GM12878 (cell line): ENCODE measurements around the gene SEMA4A. TPM values are rescaled to one million over a fixed set of nuclear protein-coding genes. Genes with fewer than 3 reads are reported as not detected.

Experiments
- ATAC-seq: fragments of 200-7000 bp; cut with Tn5 transposase; 3 replicates; pipeline ENCODE4 v1.9.1; 2020; ENCODE audit warnings: mild to moderate bottlenecking, moderate library complexity
- BruUV-seq: library from RNA; stranded (reverse); fragments of 400-500 nt; replicated peaks from 2 replicates; lab custom pipeline; 2021; lab: Mats Ljungman, UMichigan
- CTCF ChIA-PET: fragments of 300-600 bp; sonication (Branson Sonifier 250); formaldehyde crosslinking; extraction: SDS; loops from one replicate; lab custom pipeline; 2021; ENCODE audit warnings: inconsistent platforms; lab: Yijun Ruan, JAX
- POLR2A ChIA-PET: fragments of 350-600 bp; formaldehyde crosslinking; extraction: SDS; loops from one replicate; lab custom pipeline; 2021; ENCODE audit warnings: inconsistent platforms; lab: Charles Lee
- RAD21 ChIA-PET: fragments of 300-600 bp; sonication (Branson Sonifier 250); formaldehyde crosslinking; loops from one replicate; lab custom pipeline; 2023; ENCODE audit warnings: antibody characterized with exemption; ENCODE audit not compliant: unreplicated experiment; lab: Charles Lee
- SMC1A ChIA-PET: fragments of 300-600 bp; sonication (Branson Sonifier 250); formaldehyde crosslinking; loops from one replicate; lab custom pipeline; 2023; ENCODE audit not compliant: unreplicated experiment, uncharacterized antibody; lab: Charles Lee
- DNase-seq: peaks from one replicate; pipeline ENCODE4 v3.0.0-alpha.2; 2011; ENCODE audit warnings: low read depth, low spot score
- FAIRE-seq: peaks from 3 replicates; lab custom pipeline; 2011; peaks lifted over from hg19 to GRCh38; lab: Jason Lieb, UNC
- H2AFZ ChIP-seq: 2 replicates; pipeline ENCODE4 v1.6.0; 2011; ENCODE audit warnings: low read depth, low read length, control low read depth; ENCODE audit not compliant: control insufficient read depth
- H3K27ac ChIP-seq: 2 replicates; pipeline ENCODE4 v1.5.1; 2011; ENCODE audit warnings: control low read depth; ENCODE audit not compliant: control insufficient read depth, insufficient read depth
- H3K27me3 ChIP-seq, 2 experiments: replicated peaks in 1 of 2; 2 replicates each; pipeline versions ENCODE4 v1.6.0 to v1.6.1; 2011; ENCODE audit warnings: low read length in 1 of 2; ENCODE audit not compliant: control insufficient read depth in 2 of 2, insufficient read depth in 2 of 2
- H3K36me3 ChIP-seq, 2 experiments: 2 replicates each; pipeline ENCODE4 v1.5.1; 2011; ENCODE audit warnings: low read length in 1 of 2; ENCODE audit not compliant: control insufficient read depth in 2 of 2, insufficient read depth in 2 of 2
- H3K4me1 ChIP-seq: 2 replicates; pipeline ENCODE4 v1.6.1; 2011; ENCODE audit warnings: mild to moderate bottlenecking, low read length, moderate library complexity, mixed read lengths; ENCODE audit not compliant: control insufficient read depth, insufficient read depth
- H3K4me2 ChIP-seq: 2 replicates; pipeline ENCODE4 v1.6.0; 2011; ENCODE audit warnings: control low read depth; ENCODE audit not compliant: control insufficient read depth, insufficient read depth
- H3K4me3 ChIP-seq: fragments of 200-600 bp; sonication (generic); 2 replicates; pipeline ENCODE4 v1.5.1; 2016
- H3K79me2 ChIP-seq: 2 replicates; pipeline ENCODE4 v1.6.0; 2011; ENCODE audit warnings: low read length; ENCODE audit not compliant: control insufficient read depth, insufficient read depth
- H3K9ac ChIP-seq: 2 replicates; pipeline ENCODE4 v1.8.0; 2011; ENCODE audit warnings: low read length, control low read depth, mixed read lengths; ENCODE audit not compliant: control insufficient read depth, insufficient read depth
- H3K9me3 ChIP-seq: replicated peaks from 3 replicates; pipeline ENCODE4 v1.5.1; 2011; ENCODE audit warnings: mild to moderate bottlenecking, low read length; ENCODE audit not compliant: control insufficient read depth, insufficient read depth
- H4K20me1 ChIP-seq: 2 replicates; pipeline ENCODE4 v1.6.0; 2011; ENCODE audit not compliant: control insufficient read depth, insufficient read depth
- ELK1 ChIP-seq: IDR thresholded peaks from 2 replicates; pipeline ENCODE4 v1.6.1; 2012; ENCODE audit warnings: low read depth, low read length, improper control_type of control experiment
- ETV6 ChIP-seq, 2 experiments: fragments of 450-650 bp in 1 of 2; IDR thresholded peaks in 1 of 2; conservative IDR thresholded peaks in 1 of 2; 2 replicates each; pipeline ENCODE4 v1.6.1; 2014; ENCODE audit warnings: antibody characterized with exemption in 1 of 2, borderline replicate concordance in 1 of 2, low read depth in 1 of 2, mild to moderate bottlenecking in 1 of 2, moderate library complexity in 1 of 2
- GABPA ChIP-seq: IDR thresholded peaks from 2 replicates; pipeline ENCODE4 v1.6.1; 2014; ENCODE audit warnings: antibody characterized with exemption, low read depth, mild to moderate bottlenecking, inconsistent platforms
- NFYA ChIP-seq: IDR thresholded peaks from 2 replicates; pipeline ENCODE4 v1.6.1; 2011; ENCODE audit warnings: low read depth, mild to moderate bottlenecking, low read length, improper control_type of control experiment, borderline replicate concordance
- ZSCAN29 ChIP-seq: fragments of 450-650 bp; IDR thresholded peaks from 2 replicates; pipeline ENCODE4 v1.6.1; 2017; ENCODE audit warnings: mild to moderate bottlenecking, moderate library complexity
- WGBS: methylation state at CpG from one replicate; pipeline ENCODE4 v1.1.6; 2016; ENCODE audit warnings: low lambda C conversion rate; ENCODE audit not compliant: insufficient replicate concordance, insufficient coverage; ENCODE audit errors: missing lambda C conversion rate; 5-methylcytosine and 5-hydroxymethylcytosine counted together
- in situ Hi-C: fragments of 300-500 bp; cut with MboI; formaldehyde crosslinking; loops from 9 replicates; pipeline ENCODE4 v1.14.3; 2018; ENCODE audit warnings: mixed read lengths
- intact Hi-C: fragments of 100-400 bp; cut with micrococcal nuclease; formaldehyde crosslinking; loops from one replicate; pipeline ENCODE4 v1.14.2; 2022; ENCODE audit not compliant: unreplicated experiment
- polyA plus RNA-seq, 11 experiments: library from polyadenylated mRNA; depleted of rRNA in 4 of 11; unstranded in 6 of 11; stranded (reverse) in 5 of 11; fragments of >200 nt; fragmentation: Nextera tagmentation in 4 of 11; fragmentation: Illumina TruSeq in 1 of 11; extraction: Ambion mirVana in 4 of 11; extraction: Trizol in 1 of 11; gene quantifications; 1 replicate in 1 of 11; 2 replicates in 10 of 11; pipeline versions ENCODE4 v1.2.1 to v1.2.3, GENCODE V29; 2011 to 2016; ENCODE audit warnings: inconsistent platforms in 2 of 11, missing spikeins in 2 of 11, low read depth in 1 of 11
- total RNA-seq, 4 experiments: library from RNA; depleted of rRNA in 3 of 4; stranded (reverse); fragments of >200 nt in 3 of 4; fragmentation: Illumina TruSeq in 1 of 4; extraction: Trizol in 1 of 4; gene quantifications; 2 replicates each; pipeline versions ENCODE4 v1.2.1 to v1.2.3, GENCODE V29; 2013 to 2021

Gene SEMA4A
- total and polyA plus RNA-seq, 10 of the 15 experiments (the other 5 are each of a cell fraction or from before 2014, with no cell fraction given) = 2.6 to 64.2 (median 32.8) TPM

- CTCF ChIA-PET = interaction anchor here (0.7 to 16.8 kb wide), 15 partner anchors 12 to 185 kb away, joined by 3 to 502 read pairs (median 4); partner anchors contain the start of genes PMF1, SLC25A44 and SMG5
- no peak overlapping the region for H3K27ac ChIP-seq
- no TSS peak for BruUV-seq
- TF ChIP-seq ZSCAN29 = no peak
- TF ChIP-seq ELK1 = no peak
- no peak for TF ChIP-seq GABPA
- TF ChIP-seq NFYA = no peak
- no peak for TF ChIP-seq ETV6 (conservative IDR thresholded peaks at IDR 0.05 in 1 of 2, IDR thresholded peaks at IDR 0.05 in 1 of 2; ENCODE audit: borderline replicate concordance in 1 of 2, low read depth in 1 of 2)
- TF ChIP-seq, all 136 proteins: peak for 0
- WGBS = 50% methylated on average over 5 of the region's 5 CpGs
- H3K4me2 ChIP-seq = no peak overlapping the region
- no peak overlapping the region for H2AFZ ChIP-seq
- in situ Hi-C loops (loop anchor here (5.0 kb wide), 2 partner anchors 78 to 173 kb away; no protein-coding TSS in a partner anchor), intact Hi-C loops (loop anchor here (5.0 kb wide), 1 partner anchor 173 kb away; no protein-coding TSS in a partner anchor)
- no peak overlapping the region for H3K9ac ChIP-seq
- no peak overlapping the region for H3K4me3 ChIP-seq
- FAIRE-seq (no peak), ATAC-seq (no peak), DNase-seq (no peak)
- H3K79me2 ChIP-seq = no peaks in the 10 kb centered on the region
- peaks cover 35% of the 10 kb centered on the region for H3K4me1 ChIP-seq
- POLR2A ChIA-PET = interaction anchor here (9.0 kb wide), 1 partner anchor 80 kb away, joined by 84 read pairs; no protein-coding TSS in a partner anchor
- H3K9me3 ChIP-seq = no peaks in the 10 kb centered on the region
- RAD21 ChIA-PET = interaction anchor here (11.9 to 17.9 kb wide), 2 partner anchors 54 to 82 kb away, joined by 139 to 361 read pairs; no protein-coding TSS in a partner anchor
- H3K36me3 ChIP-seq = no peaks in the 10 kb centered on the region; a peak in 1 of 4 replicates
- SMC1A ChIA-PET = interaction anchor here (1.1 to 22.3 kb wide), 7 partner anchors 12 to 175 kb away, joined by 3 to 411 read pairs (median 7); no protein-coding TSS in a partner anchor
- H3K27me3 ChIP-seq = no peaks in the 10 kb centered on the region
- no peaks in the 10 kb centered on the region for H4K20me1 ChIP-seq
Measured at GRCh38 chr1:156144742-156145141, 8.6 kb upstream of the SEMA4A start.
